ENCODE results near the gene PEX19. TPM values are rescaled to one million over a fixed set of nuclear protein-coding genes. Genes with fewer than 3 reads are reported as not detected.
"Not testable (repeated sequence)": the region's sequence is repeated elsewhere in the genome, so short reads cannot be mapped to it uniquely, and the experiment has no call there.

Gene PEX19
- total RNA-seq, 1 donor from 2014 or later = 43.8 TPM

DNA sequence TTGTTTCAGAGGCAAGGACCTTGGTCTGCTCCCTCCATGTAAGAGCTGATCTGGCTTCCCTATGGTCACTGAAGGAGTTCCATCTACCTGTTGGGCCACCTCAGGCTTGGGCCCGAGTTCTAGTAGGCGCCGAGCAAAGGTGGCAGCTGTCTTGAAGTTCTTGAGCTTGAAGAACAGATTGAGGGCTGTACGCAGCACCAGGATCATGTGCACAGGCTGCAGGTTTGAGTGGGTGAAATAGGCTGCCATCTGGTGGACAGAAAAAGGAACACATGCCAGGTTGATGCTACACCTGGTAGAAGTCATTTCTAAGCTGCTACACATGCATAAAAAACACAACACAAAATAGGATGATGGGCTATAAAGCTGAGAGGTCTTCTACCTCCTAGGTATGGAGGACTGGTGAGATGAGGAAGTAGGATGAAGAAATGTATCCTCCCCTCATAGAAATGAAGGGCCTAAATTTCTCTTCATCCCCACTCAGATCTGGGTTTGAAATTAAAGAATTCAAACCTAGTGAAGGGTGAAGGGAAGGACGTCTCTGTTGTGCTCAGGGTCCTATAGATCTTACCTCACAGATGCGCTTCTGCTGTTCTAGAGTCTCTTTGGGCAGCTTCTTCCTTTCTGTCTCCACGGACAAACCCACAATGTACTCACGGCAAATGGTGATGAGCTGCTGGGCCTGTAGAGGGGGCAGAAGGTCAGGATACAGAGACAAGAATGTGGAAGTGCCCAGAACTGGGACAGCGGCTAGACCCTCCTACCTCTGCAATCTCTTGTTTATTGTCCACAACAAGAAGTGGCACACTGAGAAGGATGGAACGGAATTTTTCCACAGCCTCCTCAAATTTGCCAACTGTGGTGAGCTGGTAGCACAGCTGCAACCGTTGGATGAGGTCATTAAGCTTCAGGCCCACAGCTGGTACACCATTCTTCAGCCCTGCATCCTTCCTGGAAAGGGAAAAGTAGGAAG is 6.6 kb upstream of the PEX19 start:
- Mint-ChIP-seq H3K27ac (ENCODE audit: unreplicated experiment) (peak overlapping the region; percentile 80), H3K4me1 (ENCODE audit: low read depth) (no peaks in the 10 kb centered on the region), H3K27me3 (ENCODE audit: low read depth) (no peaks in the 10 kb centered on the region), H3K9me3 (ENCODE audit: low read depth) (no peaks in the 10 kb centered on the region), H3K4me3 (ENCODE audit: unreplicated experiment) (no peak overlapping the region), H3K36me3 (ENCODE audit: low read depth) (peaks cover 56% of the 10 kb centered on the region)
- DNase-seq (ENCODE audit: low spot score) = no peak
- TF ChIP-seq, protein P1, sequence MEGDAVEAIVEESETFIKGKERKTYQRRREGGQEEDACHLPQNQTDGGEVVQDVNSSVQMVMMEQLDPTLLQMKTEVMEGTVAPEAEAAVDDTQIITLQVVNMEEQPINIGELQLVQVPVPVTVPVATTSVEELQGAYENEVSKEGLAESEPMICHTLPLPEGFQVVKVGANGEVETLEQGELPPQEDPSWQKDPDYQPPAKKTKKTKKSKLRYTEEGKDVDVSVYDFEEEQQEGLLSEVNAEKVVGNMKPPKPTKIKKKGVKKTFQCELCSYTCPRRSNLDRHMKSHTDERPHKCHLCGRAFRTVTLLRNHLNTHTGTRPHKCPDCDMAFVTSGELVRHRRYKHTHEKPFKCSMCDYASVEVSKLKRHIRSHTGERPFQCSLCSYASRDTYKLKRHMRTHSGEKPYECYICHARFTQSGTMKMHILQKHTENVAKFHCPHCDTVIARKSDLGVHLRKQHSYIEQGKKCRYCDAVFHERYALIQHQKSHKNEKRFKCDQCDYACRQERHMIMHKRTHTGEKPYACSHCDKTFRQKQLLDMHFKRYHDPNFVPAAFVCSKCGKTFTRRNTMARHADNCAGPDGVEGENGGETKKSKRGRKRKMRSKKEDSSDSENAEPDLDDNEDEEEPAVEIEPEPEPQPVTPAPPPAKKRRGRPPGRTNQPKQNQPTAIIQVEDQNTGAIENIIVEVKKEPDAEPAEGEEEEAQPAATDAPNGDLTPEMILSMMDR (IDR thresholded peaks at IDR 0.05) = peak; percentile 89

DNA sequence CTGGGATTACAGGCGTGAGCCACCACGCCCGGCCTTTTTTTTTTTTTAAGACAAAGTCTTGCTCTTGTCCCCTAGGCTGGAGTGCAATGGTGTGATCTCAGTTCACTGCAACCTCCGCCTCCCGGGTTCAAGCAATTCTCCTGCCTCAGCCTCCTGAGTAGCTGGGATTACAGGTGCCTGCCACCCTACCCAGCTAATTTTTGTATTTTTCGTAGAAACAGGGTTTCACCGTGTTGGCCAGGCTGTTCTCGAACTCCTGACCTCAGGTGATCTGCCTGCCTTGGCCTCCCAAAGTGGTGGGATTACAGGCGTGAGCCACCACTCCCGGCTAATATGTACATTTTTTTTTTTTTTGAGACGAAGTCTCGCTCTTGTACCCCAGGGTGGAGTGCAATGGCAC is 2.8 kb upstream of the PEX19 start:
- DNase-seq (ENCODE audit: low spot score); H3K9me3 Mint-ChIP-seq (ENCODE audit: low read depth); H3K4me3 Mint-ChIP-seq (ENCODE audit: unreplicated experiment); H3K27ac Mint-ChIP-seq (ENCODE audit: unreplicated experiment); H3K27me3 Mint-ChIP-seq (ENCODE audit: low read depth): not testable (repeated sequence)
- Mint-ChIP-seq H3K4me1 (ENCODE audit: low read depth) (peaks cover 19% of the 10 kb centered on the region), H3K36me3 (ENCODE audit: low read depth) (peaks cover 29% of the 10 kb centered on the region)

DNA sequence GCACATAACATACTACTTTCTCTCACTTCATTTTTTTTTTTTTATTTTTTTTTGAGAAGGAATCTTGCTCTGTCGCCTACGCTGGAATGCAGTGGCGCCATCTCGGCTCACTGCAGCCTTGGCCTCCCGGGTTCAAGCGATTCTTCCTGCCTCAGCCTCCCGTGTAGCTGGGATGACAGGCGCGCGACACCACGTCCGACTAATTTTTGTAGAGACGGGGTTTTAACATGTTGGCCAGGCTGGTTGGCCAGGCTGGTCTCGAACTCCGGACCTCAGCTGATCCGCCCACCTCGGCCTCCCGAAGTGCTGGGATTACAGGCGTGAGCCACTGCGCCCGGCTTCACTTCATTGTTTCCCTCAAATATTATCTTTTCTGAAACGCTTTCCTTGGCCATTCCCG is 573 bp upstream of the PEX19 start:
- peak overlapping the region; percentile 94 for H3K4me3 Mint-ChIP-seq (ENCODE audit: unreplicated experiment)
- H3K36me3 Mint-ChIP-seq (ENCODE audit: low read depth) = peaks cover 23% of the 10 kb centered on the region
- no peaks in the 10 kb centered on the region for H3K27me3 Mint-ChIP-seq (ENCODE audit: low read depth)
- TF ChIP-seq, protein P1 (IDR thresholded peaks at IDR 0.05) = no peak
- H3K4me1 Mint-ChIP-seq (ENCODE audit: low read depth) = peaks cover 19% of the 10 kb centered on the region
- no peak overlapping the region for H3K27ac Mint-ChIP-seq (ENCODE audit: unreplicated experiment)
- no peak for DNase-seq (ENCODE audit: low spot score)
- H3K9me3 Mint-ChIP-seq (ENCODE audit: low read depth) = no peaks in the 10 kb centered on the region

DNA sequence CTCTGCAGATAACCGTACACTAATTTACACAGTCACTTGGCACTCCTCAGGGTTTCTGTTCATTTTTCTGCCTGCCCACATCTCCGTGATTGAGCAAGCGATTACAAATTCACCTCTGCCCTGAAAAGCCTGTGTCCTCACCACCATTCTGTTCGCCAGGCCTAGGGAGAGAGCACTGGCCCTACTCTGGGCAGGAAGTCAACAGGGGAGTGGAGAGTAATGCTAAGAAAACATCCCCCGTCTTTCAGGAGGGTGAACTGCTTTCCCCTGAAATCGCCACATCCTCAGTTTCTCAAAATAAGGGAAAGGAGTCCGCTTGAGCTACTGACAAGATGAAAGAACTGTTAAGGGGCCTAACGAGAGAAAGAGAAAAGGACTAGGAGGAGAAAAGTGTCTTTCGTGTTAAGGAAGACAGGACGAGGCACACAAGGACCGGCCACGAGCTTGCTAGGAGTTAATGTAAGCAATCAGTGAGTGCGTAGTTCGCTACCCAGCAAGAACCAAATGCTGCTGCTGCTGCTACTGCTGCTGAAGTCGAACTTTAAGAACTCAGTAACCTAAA is 632 bp downstream of the PEX19 start:
- DNase-seq (ENCODE audit: low spot score) = no peak
- Mint-ChIP-seq H3K36me3 (ENCODE audit: low read depth) (peaks cover 23% of the 10 kb centered on the region), H3K27me3 (ENCODE audit: low read depth) (no peaks in the 10 kb centered on the region), H3K4me1 (ENCODE audit: low read depth) (peaks cover 19% of the 10 kb centered on the region), H3K9me3 (ENCODE audit: low read depth) (no peaks in the 10 kb centered on the region), H3K4me3 (ENCODE audit: unreplicated experiment) (peak overlapping the region; percentile 94), H3K27ac (ENCODE audit: unreplicated experiment) (peak overlapping the region; percentile 95)
- TF ChIP-seq, protein P1 (IDR thresholded peaks at IDR 0.05) = no peak

DNA sequence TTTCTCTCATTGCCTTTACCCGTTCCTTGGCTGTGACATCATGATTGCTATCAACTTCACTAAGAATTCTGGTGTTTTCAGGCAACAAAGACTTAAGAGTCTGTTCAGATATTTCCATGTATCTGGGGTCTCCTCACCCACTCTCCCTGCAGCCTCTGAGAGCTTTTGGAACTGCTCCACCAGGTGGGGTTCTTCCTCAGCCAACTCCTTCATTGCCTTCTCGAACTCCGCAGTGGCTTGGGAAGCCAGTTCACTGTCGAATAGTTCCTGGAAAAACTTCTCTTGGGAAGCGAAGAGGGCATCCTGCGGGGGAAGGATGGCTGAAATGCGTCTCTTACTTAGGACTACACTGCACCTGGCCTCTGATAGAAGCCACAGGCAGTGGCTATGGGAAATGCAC is 2.1 kb downstream of the PEX19 start:
- Mint-ChIP-seq H3K27me3 (ENCODE audit: low read depth) (no peaks in the 10 kb centered on the region), H3K4me1 (ENCODE audit: low read depth) (peaks cover 19% of the 10 kb centered on the region), H3K27ac (ENCODE audit: unreplicated experiment) (peak overlapping the region; percentile 32), H3K36me3 (ENCODE audit: low read depth) (peaks cover 31% of the 10 kb centered on the region), H3K4me3 (ENCODE audit: unreplicated experiment) (no peak overlapping the region), H3K9me3 (ENCODE audit: low read depth) (no peaks in the 10 kb centered on the region)
- DNase-seq (ENCODE audit: low spot score) = no peak
- TF ChIP-seq, protein P1 (IDR thresholded peaks at IDR 0.05) = no peak

Data from chondrocyte (in vitro differentiated cells).